HEK293 (cell line): ENCODE results near the gene AK5.

Experiments used
- CTCF ChIA-PET: fragments of 350-600 bp; formaldehyde crosslinking; extraction: SDS; loops from one replicate; lab custom pipeline; 2021; ENCODE audit warnings: antibody characterized with exemption; lab: Yijun Ruan, JAX
- POLR2A ChIA-PET: fragments of 300-600 bp; formaldehyde crosslinking; extraction: SDS; loops from one replicate; lab custom pipeline; 2020; ENCODE audit warnings: antibody characterized with exemption, inconsistent platforms; lab: Yijun Ruan, JAX
- H3K27ac ChIP-seq: fragments of 200-500 bp; sonication (Bioruptor generic); 2 replicates; pipeline ENCODE4 v1.5.1; 2014; ENCODE audit warnings: low read depth, low read length, control low read depth, inconsistent platforms; ENCODE audit errors: extremely low read depth
- H3K36me3 ChIP-seq, 2 experiments: fragments of 200-500 bp in 1 of 2; sonication (Bioruptor generic) in 1 of 2; 1 replicate in 1 of 2; 2 replicates in 1 of 2; pipeline ENCODE4 v1.5.1; 2014 to 2017; ENCODE audit warnings: inconsistent platforms in 2 of 2, low read length in 2 of 2; ENCODE audit not compliant: control insufficient read depth in 2 of 2, insufficient read depth in 1 of 2
- H3K4me1 ChIP-seq: fragments of 200-500 bp; sonication (Bioruptor generic); 2 replicates; pipeline ENCODE4 v1.5.1; 2014; ENCODE audit warnings: mild to moderate bottlenecking, low read length, inconsistent platforms; ENCODE audit not compliant: control insufficient read depth, insufficient read depth
- H3K4me3 ChIP-seq: 2 replicates; pipeline ENCODE4 v1.5.1; 2011; ENCODE audit warnings: low read depth, mild to moderate bottlenecking, control low read depth, low read length, moderate library complexity
- H3K9me3 ChIP-seq: fragments of 200-500 bp; sonication (Bioruptor generic); 2 replicates; pipeline ENCODE4 v1.5.1; 2014; ENCODE audit warnings: low read depth, low read length, inconsistent platforms; ENCODE audit not compliant: control insufficient read depth, insufficient read depth
- CTCF ChIP-seq: fragments of 450-650 bp; formaldehyde crosslinking; IDR thresholded peaks from 2 replicates; pipeline ENCODE4 v1.5.1; 2016; ENCODE audit warnings: missing biosample characterization, missing genetic modification characterization
- PRDM2 ChIP-seq: fragments of 450-650 bp; formaldehyde crosslinking; IDR thresholded peaks from 2 replicates; pipeline ENCODE4 v1.5.1; 2016; ENCODE audit warnings: missing biosample characterization, missing genetic modification characterization, borderline replicate concordance
- PRDM4 ChIP-seq: fragments of 450-650 bp; formaldehyde crosslinking; IDR thresholded peaks from 2 replicates; pipeline ENCODE4 v1.5.1; 2017; ENCODE audit warnings: missing biosample characterization, missing genetic modification characterization
- RBAK ChIP-seq: fragments of 450-650 bp; formaldehyde crosslinking; IDR thresholded peaks from 2 replicates; pipeline ENCODE4 v1.5.1; 2016; ENCODE audit warnings: missing biosample characterization, missing genetic modification characterization
- ZNF214 ChIP-seq: fragments of 450-650 bp; formaldehyde crosslinking; IDR thresholded peaks from 2 replicates; pipeline ENCODE4 v1.5.1; 2017; ENCODE audit warnings: missing biosample characterization, mild to moderate bottlenecking, missing genetic modification characterization, borderline replicate concordance
- ZNF23 ChIP-seq: fragments of 450-650 bp; formaldehyde crosslinking; IDR thresholded peaks from 2 replicates; pipeline ENCODE4 v1.5.1; 2016; ENCODE audit warnings: missing biosample characterization, missing genetic modification characterization, borderline replicate concordance
- ZNF335 ChIP-seq: fragments of 450-650 bp; formaldehyde crosslinking; conservative IDR thresholded peaks from 2 replicates; pipeline ENCODE4 v1.5.1; 2016; ENCODE audit warnings: missing biosample characterization, missing genetic modification characterization
- ZNF426 ChIP-seq: fragments of 450-650 bp; formaldehyde crosslinking; IDR thresholded peaks from 2 replicates; pipeline ENCODE4 v1.5.1; 2017; ENCODE audit warnings: missing biosample characterization, missing genetic modification characterization, mild to moderate bottlenecking, inconsistent platforms, moderate library complexity
- ZNF514 ChIP-seq: fragments of 450-650 bp; formaldehyde crosslinking; IDR thresholded peaks from 2 replicates; pipeline ENCODE4 v1.5.1; 2016; ENCODE audit warnings: missing biosample characterization, missing genetic modification characterization
- ZNF549 ChIP-seq: fragments of 450-650 bp; IDR thresholded peaks from 2 replicates; pipeline ENCODE4 v1.5.1; 2018; ENCODE audit warnings: missing biosample characterization, missing genetic modification characterization, mild to moderate bottlenecking, inconsistent platforms, moderate library complexity
- ZNF654 ChIP-seq: fragments of 450-650 bp; formaldehyde crosslinking; IDR thresholded peaks from 2 replicates; pipeline ENCODE4 v1.5.1; 2016; ENCODE audit warnings: low read depth, missing biosample characterization, missing genetic modification characterization
- TF ChIP-seq, protein P1 (sequence below): fragments of 450-650 bp; formaldehyde crosslinking; IDR thresholded peaks from 2 replicates; pipeline ENCODE4 v1.5.1; 2016; ENCODE audit warnings: missing biosample characterization, missing genetic modification characterization
- TF ChIP-seq, protein P2 (sequence below): fragments of 450-650 bp; formaldehyde crosslinking; IDR thresholded peaks from 2 replicates; pipeline ENCODE4 v1.5.1; 2017; ENCODE audit warnings: missing biosample characterization, missing genetic modification characterization
- TF ChIP-seq, protein P3 (sequence below): fragments of 450-650 bp; formaldehyde crosslinking; IDR thresholded peaks from 2 replicates; pipeline ENCODE4 v1.5.1; 2016; ENCODE audit warnings: missing biosample characterization, missing genetic modification characterization

Gene AK5

DNA sequence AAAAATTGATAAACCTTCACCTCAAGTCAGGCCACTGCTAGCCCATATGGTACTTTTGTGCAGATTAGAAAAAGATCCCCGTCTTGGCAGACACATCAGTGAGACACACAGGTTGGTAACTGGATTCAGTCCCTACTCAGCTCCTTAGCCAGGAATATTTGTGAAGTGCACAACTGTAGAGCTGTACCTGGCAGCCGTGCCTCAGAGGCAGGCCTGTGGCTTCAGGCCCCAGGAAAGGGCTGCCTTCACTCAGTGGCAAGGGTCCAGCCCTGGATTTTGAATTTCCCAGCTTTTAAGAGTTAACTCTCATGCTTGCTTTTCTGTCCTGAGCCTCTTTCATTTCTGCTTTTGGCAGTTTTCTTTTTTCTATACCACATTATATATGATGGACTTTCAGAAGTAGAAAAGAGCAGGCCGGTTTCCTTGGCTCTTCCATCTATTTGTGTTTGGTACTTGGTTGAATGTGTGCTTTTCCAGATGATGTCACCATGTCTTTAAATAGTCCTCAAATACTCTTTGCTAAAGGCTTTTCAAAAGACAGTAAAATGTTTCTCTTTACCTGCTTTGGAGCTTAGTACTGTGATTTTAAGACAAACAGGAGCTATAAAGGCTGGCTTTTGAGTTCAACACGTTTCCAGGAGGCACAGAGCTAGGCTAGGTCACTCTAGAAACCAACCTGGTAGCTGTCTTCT is 186.6 kb downstream of the AK5 start:
- CTCF ChIA-PET = no interaction called here

GRCh38 chr1:77468949-77469710 is 187.3 kb downstream of the AK5 start:
- Histone ChIP-seq H3K9me3 (no peaks in the 10 kb centered on the region), H3K4me1 (no peaks in the 10 kb centered on the region), H3K4me3 (no peak overlapping the region), H3K36me3 (no peaks in the 10 kb centered on the region), H3K27ac (no peak overlapping the region)
- TF ChIP-seq CTCF (tag by site-specific recombination) = no peak
- TF ChIP-seq, protein P1, sequence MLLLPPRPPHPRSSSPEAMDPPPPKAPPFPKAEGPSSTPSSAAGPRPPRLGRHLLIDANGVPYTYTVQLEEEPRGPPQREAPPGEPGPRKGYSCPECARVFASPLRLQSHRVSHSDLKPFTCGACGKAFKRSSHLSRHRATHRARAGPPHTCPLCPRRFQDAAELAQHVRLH (tag by site-specific recombination) = no peak
- no peak for TF ChIP-seq ZNF426
- CTCF ChIA-PET = no interaction called here
- POLR2A ChIA-PET = no interaction called here

More for the DNA sequence above, 186.6 kb downstream of the AK5 start:
- Histone ChIP-seq H3K9me3 (no peaks in the 10 kb centered on the region), H3K36me3 (no peaks in the 10 kb centered on the region), H3K4me1 (no peaks in the 10 kb centered on the region), H3K27ac (no peak overlapping the region), H3K4me3 (no peak overlapping the region)
- POLR2A ChIA-PET = no interaction called here
- TF ChIP-seq, protein P2, sequence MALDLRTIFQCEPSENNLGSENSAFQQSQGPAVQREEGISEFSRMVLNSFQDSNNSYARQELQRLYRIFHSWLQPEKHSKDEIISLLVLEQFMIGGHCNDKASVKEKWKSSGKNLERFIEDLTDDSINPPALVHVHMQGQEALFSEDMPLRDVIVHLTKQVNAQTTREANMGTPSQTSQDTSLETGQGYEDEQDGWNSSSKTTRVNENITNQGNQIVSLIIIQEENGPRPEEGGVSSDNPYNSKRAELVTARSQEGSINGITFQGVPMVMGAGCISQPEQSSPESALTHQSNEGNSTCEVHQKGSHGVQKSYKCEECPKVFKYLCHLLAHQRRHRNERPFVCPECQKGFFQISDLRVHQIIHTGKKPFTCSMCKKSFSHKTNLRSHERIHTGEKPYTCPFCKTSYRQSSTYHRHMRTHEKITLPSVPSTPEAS (tag by site-specific recombination) = no peak
- TF ChIP-seq ZNF514 = no peak
- no peak for TF ChIP-seq ZNF214 (tag by site-specific recombination)
- TF ChIP-seq ZNF549 (tag by site-specific recombination) = no peak

- CTCF ChIA-PET = no interaction called here
- no peak overlapping the region for H3K4me3 ChIP-seq
These were observed 189.9 kb downstream of the AK5 start for GRCh38 chr1:77471691-77472090.

More at GRCh38 chr1:77471691-77472090, 189.9 kb downstream of the AK5 start:
- TF ChIP-seq, protein P3, sequence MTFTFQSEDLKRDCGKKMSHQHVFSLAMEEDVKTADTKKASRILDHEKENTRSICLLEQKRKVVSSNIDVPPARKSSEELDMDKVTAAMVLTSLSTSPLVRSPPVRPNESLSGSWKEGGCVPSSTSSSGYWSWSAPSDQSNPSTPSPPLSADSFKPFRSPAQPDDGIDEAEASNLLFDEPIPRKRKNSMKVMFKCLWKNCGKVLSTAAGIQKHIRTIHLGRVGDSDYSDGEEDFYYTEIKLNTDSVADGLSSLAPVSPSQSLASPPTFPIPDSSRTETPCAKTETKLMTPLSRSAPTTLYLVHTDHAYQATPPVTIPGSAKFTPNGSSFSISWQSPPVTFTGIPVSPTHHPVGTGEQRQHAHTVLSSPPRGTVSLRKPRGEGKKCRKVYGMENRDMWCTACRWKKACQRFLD (tag by site-specific recombination) = no peak
- TF ChIP-seq PRDM2 (tag by site-specific recombination) = no peak
- TF ChIP-seq PRDM4 = no peak
- TF ChIP-seq ZNF335 (tag by site-specific recombination) = no peak
- TF ChIP-seq RBAK (tag by site-specific recombination) = no peak
- no peak for TF ChIP-seq ZNF23
- no peak for TF ChIP-seq ZNF654
- no peaks in the 10 kb centered on the region for H3K36me3 ChIP-seq
- H3K4me1 ChIP-seq = no peaks in the 10 kb centered on the region
- POLR2A ChIA-PET = no interaction called here
- H3K27ac ChIP-seq = no peak overlapping the region
- H3K9me3 ChIP-seq = no peaks in the 10 kb centered on the region
